Stimulated activated CD4-positive, alpha-beta T cell treated with anti-CD3 and anti-CD28 coated beads, Interleukin-15, amount 100 ng/mL, for 1 hour (primary cell): ENCODE results near the gene AFF3.

Experiments
- DNase-seq, 2 donors: peaks; one replicate each; pipeline ENCODE4 v3.0.0-alpha.2; 2020; ENCODE audit warnings: low read depth in 1 of 2, low spot score in 1 of 2

The AFF3 gene

DNA sequence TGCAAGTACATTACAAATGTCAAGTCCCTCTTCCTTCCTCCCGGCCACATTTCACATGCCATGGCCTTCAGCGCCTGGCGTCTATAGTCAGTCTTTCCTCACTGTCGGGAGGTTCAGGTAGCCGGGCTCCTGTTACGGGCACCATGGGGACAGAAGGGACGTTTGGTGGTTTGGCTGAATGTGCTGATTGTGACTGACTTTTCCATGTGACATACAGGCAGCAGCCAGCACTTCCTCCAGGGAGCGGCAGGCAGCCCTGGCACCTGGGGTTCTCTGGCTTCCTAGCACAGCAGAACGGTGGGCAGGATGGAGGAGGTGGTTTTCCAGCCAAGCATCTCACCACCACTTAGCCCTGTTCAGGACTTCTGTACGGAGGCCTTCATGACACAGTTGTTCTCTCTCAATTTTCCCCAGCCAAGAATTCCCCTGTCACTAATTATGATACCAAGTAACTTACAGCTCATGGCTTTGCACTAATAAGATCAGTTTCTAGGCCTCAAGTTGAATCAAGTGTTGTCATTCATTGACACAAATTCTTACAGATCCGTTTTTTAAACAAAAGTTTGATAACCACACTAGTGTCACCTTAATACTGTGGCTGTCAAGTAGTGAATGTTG lies 568.6 kb downstream of the AFF3 start:
- DNase-seq = no peak

DNA sequence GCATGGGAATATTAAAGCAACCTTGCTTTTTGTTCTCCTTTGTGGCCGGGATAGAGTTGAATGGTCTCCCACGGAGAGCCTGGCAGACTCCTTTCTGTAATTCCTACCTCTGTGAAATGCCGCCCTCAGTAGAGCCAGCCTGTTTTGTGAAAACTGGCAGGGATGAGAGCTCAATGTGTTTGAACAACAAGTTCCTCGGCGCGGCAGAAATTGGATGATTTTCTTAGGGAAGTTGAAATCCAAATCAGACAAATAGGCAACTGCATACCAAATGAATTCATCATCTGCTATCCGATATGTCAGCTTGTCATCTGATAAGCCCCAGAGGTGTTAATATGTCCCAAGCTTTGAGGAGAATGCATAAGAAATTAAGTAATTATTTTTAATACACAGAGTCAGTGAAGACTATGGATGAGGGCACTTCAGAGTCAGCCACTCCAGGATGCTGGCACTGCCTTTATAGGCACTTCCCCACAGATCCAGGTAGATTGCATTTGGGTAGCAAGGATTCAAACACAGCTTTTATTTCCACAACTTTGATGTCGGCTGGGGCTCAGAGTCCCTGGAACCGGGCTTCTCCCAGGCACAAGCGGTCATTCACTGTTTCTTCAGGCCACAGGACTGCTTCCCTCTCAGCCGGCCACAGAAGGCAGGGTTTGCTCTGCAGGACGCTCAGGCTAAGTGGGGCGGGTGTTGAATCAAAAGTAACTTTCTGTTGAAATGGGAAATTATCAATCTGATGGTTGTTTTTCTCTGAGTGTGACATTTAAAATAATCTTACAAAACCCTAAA lies 569.8 kb downstream of the AFF3 start:
- DNase-seq = no peak

- DNase-seq = no peak
Measured at GRCh38 chr2:99571954-99572353, 570.4 kb downstream of the AFF3 start.

DNA sequence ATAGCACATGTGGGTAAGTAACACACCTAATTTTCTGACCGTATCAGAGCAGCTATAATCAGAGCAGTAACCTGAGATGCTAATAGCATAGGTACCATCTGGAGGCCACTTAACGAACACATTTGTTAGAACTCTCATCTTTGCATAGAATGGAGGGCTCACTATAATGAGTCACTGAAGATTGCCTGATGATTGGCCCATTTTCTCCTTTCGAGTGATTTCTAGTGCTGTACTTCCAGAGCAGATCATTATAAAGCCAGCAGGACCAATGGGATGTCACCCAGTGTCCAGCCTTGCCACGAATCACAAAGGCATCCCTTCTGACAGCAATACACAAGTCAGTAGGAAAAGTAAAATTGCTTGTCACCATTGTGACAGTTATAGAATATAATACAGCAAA lies 570.9 kb downstream of the AFF3 start:
- no peak for DNase-seq

DNA sequence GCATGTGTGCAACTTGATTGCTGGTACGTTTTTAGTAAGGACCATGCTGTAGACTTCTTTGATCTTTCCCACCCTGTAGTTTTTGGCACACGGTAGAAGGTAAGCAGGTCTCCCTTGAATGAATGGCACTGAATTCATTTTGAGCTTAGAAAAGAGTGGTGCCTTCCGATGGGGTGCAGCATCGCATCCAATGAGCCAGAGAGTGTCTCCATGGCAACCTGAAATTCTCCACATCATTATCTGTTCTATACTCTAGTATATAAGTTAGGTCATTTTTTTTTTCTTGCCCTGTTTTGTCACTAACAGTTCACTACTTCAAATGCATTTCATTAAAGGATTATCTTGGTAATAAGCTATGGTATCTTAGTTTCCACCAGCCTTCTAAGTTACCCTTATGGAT lies 571.4 kb downstream of the AFF3 start:
- DNase-seq = no peak

- DNase-seq = no peak
Measured at GRCh38 chr2:99569386-99569785, 573.0 kb downstream of the AFF3 start.

- no peak for DNase-seq
Measured at GRCh38 chr2:99565227-99565626, 577.2 kb downstream of the AFF3 start.

DNA sequence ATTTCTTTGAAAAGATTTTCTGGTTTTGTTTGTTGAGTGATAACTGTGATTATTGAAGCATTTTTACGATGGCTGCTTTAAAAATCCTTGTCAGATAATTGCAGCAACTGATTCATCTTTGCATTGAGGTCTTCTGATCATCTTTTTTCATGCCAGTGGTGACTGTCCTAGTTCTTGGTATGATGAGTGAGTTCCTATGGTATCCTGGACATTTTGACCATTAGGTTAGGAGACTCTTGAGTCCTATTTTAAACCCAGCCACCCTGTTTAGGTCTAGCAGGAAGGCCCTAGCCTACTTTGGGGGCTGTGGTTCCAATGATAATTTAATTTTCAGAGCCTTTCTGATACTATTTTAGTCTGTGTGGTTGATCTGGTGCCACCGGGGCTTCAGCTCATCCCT lies 579.9 kb downstream of the AFF3 start:
- DNase-seq = no peak

- no peak for DNase-seq
Measured at GRCh38 chr2:99561804-99562203, 580.6 kb downstream of the AFF3 start.

DNA sequence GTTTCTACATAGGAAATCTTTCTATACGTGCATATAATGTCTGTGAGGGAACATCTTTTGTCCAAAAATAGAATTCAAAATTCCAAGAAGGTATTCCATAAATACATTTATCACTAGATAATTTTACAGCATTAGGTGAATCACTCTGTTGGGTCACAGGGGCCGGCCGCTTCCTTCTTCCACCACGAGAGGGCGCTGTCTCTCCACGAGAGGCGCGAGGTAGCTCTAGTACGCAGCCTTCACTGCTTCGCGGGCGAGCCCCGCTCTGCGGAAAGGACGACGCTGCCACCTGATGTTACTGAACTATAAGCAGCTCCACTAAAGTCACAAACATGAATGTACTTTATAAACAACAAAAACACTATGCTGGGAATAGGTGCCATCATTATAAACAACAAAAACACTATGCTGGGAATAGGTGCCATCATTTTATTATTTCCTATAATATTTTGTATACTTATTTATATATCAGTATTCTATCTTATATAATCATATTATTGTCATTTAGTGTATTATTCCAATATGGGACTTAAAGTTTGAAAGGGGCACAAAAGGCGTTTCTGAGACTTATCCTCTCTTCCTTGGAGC lies 583.2 kb downstream of the AFF3 start:
- DNase-seq = peak; percentile 63 to 82

GRCh38 chr2:99555404-99555803 lies 587.0 kb downstream of the AFF3 start:
- no peak for DNase-seq

- DNase-seq = no peak
Measured at GRCh38 chr2:99554871-99555270, 587.5 kb downstream of the AFF3 start.

DNA sequence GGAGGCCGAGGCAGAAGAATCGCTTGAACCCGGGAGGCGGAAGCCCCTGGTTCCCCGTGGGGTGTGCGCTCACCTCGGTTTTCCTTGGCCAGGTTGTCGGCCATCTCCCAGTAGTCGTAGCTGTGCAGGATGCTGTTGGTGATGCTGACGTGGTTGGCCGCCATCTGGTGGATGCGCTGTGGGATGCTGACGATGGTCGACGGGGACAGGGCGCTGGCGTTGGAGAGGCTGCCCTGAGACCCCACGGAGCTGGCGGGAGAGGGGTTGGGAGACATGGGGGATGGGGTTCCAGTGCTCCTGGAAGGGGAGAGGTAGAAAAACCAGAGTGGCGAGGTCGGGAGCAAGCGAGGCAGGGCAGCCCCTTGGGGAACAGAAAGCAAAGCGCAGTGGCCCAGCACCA lies 588.2 kb downstream of the AFF3 start:
- DNase-seq = no peak

GRCh38 chr2:99552529-99552928 lies 589.9 kb downstream of the AFF3 start:
- no peak for DNase-seq

DNA sequence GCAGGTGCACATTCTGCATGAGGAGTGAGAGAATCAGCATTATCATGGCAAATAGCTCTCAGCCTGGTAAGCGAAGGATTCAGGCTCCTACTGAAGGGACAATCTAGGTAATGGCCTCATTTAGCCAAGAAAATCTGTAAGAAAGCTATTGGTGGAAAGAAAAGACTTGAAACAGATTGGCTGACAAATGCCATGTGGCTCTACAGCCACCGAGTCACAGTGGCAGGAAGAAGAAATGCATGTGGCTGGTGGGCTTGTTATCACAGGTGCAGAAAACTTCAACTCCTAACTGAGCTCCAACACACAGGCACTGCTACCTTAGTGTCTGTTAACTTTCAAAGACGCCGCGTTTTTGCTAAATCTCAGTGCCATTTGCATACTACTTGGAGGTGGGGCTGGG lies 592.0 kb downstream of the AFF3 start:
- no peak for DNase-seq

GRCh38 chr2:99545604-99546003 lies 596.8 kb downstream of the AFF3 start:
- DNase-seq = no peak

DNA sequence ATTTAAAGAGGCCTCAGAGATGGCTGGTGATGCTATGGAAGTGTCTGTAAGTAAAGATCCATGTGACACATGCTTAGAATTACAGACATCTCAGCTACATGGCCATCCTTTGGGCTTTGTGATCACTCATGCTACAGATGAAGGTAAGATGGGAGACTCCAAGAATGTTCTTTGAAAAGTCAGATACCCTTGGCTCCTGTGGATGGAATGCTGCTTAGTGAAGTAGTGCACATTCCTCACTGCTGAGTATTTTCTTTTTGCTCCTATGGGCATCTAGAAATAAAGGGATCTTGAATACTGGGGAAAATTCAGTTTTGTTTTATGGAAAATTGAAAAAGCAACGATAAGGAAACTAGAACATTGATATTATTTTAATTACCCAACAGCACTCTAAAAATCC lies 597.3 kb downstream of the AFF3 start:
- no peak for DNase-seq

DNA sequence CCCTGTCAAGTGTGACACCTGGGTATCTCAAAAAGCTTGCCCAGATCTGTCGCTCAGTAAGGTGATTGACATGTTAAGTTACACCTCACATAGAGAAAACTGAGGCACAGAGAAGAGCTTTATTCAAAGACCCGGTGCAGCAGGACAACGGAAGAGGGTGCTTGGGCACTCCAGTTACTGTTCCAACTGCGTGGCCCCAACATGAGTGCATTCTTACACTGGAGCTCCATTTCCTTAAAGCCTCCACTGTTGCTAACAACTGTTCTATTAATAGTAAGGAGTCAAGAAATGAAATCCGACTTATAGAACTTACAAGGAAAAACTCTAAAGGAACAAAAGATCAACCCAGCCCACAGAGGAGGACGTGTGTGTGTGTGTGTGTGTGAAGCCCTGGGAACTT lies 597.8 kb downstream of the AFF3 start:
- DNase-seq = no peak

GRCh38 chr2:99543247-99543646 lies 599.1 kb downstream of the AFF3 start:
- no peak for DNase-seq

GRCh38 chr2:99537910-99538485 lies 604.4 kb downstream of the AFF3 start:
- no peak for DNase-seq

- no peak for DNase-seq
Measured at GRCh38 chr2:99524056-99524455, 618.3 kb downstream of the AFF3 start.

DNA sequence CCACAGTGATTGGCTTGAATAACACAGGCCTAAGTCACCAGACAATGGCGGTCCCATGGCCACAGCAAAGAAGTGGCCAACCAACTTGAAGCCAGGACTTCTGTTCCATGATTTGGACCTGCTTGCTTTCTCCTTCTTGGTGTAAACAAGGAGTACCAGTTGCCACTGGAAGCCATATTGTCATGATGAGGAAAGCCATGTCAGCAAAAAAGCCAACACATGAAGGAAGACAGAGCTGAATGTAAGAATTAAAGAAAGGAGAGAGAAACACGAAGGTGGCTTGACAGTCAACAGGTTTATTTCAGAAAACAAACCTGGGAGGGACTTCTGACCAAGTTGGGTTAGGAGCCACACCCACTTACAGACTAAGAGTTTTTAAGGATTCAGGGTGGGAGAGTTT lies 620.2 kb downstream of the AFF3 start:
- no peak for DNase-seq
